Hepatocyte (in vitro differentiated cells): ENCODE results near the gene PRR12.

Experiments used
- EZH2 ChIP-seq: fragments of 200-600 bp; sonication (generic); IDR thresholded peaks from 2 replicates; pipeline ENCODE4 v1.6.1; 2016; ENCODE audit warnings: antibody characterized with exemption, mild to moderate bottlenecking, borderline replicate concordance
- EZH2phosphoT487 ChIP-seq: fragments of 200-600 bp; sonication (generic); IDR thresholded peaks from one replicate; pipeline ENCODE4 v1.6.1; 2018; ENCODE audit warnings: antibody characterized with exemption, mild to moderate bottlenecking, low read depth, moderate library complexity; ENCODE audit not compliant: unreplicated experiment, severe bottlenecking
- TF ChIP-seq, protein P1 (sequence below): fragments of 200-600 bp; sonication (generic); IDR thresholded peaks from 2 replicates; pipeline ENCODE4 v1.5.1; 2016; ENCODE audit warnings: antibody characterized with exemption, mild to moderate bottlenecking; ENCODE audit not compliant: poor library complexity

- TF ChIP-seq, protein P1, sequence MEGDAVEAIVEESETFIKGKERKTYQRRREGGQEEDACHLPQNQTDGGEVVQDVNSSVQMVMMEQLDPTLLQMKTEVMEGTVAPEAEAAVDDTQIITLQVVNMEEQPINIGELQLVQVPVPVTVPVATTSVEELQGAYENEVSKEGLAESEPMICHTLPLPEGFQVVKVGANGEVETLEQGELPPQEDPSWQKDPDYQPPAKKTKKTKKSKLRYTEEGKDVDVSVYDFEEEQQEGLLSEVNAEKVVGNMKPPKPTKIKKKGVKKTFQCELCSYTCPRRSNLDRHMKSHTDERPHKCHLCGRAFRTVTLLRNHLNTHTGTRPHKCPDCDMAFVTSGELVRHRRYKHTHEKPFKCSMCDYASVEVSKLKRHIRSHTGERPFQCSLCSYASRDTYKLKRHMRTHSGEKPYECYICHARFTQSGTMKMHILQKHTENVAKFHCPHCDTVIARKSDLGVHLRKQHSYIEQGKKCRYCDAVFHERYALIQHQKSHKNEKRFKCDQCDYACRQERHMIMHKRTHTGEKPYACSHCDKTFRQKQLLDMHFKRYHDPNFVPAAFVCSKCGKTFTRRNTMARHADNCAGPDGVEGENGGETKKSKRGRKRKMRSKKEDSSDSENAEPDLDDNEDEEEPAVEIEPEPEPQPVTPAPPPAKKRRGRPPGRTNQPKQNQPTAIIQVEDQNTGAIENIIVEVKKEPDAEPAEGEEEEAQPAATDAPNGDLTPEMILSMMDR = no peak
- TF ChIP-seq EZH2phosphoT487 = no peak
- TF ChIP-seq EZH2 = no peak
Measured at GRCh38 chr19:49574206-49574755, 16.7 kb upstream of the PRR12 start.
